Liver (tissue), 9 donors: ENCODE data around the gene THSD4. TPM values are rescaled to one million over a fixed set of nuclear protein-coding genes. Genes with fewer than 3 reads are reported as not detected.

Source experiments
- DNase-seq: peaks from one replicate; pipeline ENCODE4 v3.0.0-alpha.2; 2017; ENCODE audit warnings: low spot score
- H3K27ac ChIP-seq, 2 donors: one replicate each; pipeline ENCODE4 v1.7.0; 2013; ENCODE audit warnings: inconsistent platforms in 2 of 2, low read length in 2 of 2, control low read depth in 1 of 2, low read depth in 1 of 2, mild to moderate bottlenecking in 1 of 2
- H3K27me3 ChIP-seq, 4 donors: one replicate each; pipeline versions ENCODE4 v1.6.1 to v1.7.0; 2013; ENCODE audit warnings: low read length in 3 of 4, inconsistent platforms in 1 of 4, mild to moderate bottlenecking in 1 of 4, moderate library complexity in 1 of 4; ENCODE audit not compliant: control insufficient read depth in 4 of 4, insufficient read depth in 4 of 4
- H3K36me3 ChIP-seq, 4 donors: one replicate each; pipeline versions ENCODE4 v1.6.1 to v1.7.0; 2013; ENCODE audit warnings: low read length in 3 of 4, mild to moderate bottlenecking in 3 of 4, low read depth in 1 of 4, moderate library complexity in 1 of 4; ENCODE audit not compliant: control insufficient read depth in 4 of 4, insufficient read depth in 3 of 4
- H3K4me1 ChIP-seq, 4 donors: one replicate each; pipeline versions ENCODE4 v1.6.1 to v1.7.0; 2013; ENCODE audit warnings: low read length in 3 of 4, mild to moderate bottlenecking in 3 of 4, moderate library complexity in 1 of 4; ENCODE audit not compliant: control insufficient read depth in 4 of 4, insufficient read depth in 4 of 4
- H3K4me3 ChIP-seq, 3 donors: one replicate each; pipeline versions ENCODE4 v1.6.1 to v1.7.0; 2013; ENCODE audit warnings: low read length in 3 of 3, control low read depth in 1 of 3, low read depth in 1 of 3, mild to moderate bottlenecking in 1 of 3
- H3K9ac ChIP-seq, 2 donors: one replicate each; pipeline ENCODE4 v1.7.0; 2013; ENCODE audit warnings: low read length in 2 of 2, mild to moderate bottlenecking in 2 of 2, moderate library complexity in 2 of 2, control low read depth in 1 of 2, low read depth in 1 of 2
- H3K9me3 ChIP-seq, 4 donors: one replicate each; pipeline versions ENCODE4 v1.6.1 to v1.7.0; 2013; ENCODE audit warnings: low read length in 3 of 4; ENCODE audit not compliant: control insufficient read depth in 4 of 4
- CTCF ChIP-seq: fragments of 150-350 bp; IDR thresholded peaks from 2 replicates; pipeline ENCODE4 v1.5.1; 2017; ENCODE audit warnings: improper control_type of control experiment, low read depth, low read length; ENCODE audit not compliant: missing input control
- EGR1 ChIP-seq, 2 donors: IDR thresholded peaks; 2 replicates each; pipeline ENCODE4 v1.6.1; 2016 to 2018; ENCODE audit warnings: antibody characterized with exemption in 2 of 2, low read depth in 2 of 2
- FOXA2 ChIP-seq: IDR thresholded peaks from 2 replicates; pipeline ENCODE4 v1.6.1; 2016; ENCODE audit warnings: antibody characterized with exemption
- GABPA ChIP-seq, 2 donors: IDR thresholded peaks in 1 of 2; conservative IDR thresholded peaks in 1 of 2; 2 replicates each; pipeline ENCODE4 v1.6.1; 2016; ENCODE audit warnings: antibody characterized with exemption in 2 of 2, mild to moderate bottlenecking in 1 of 2, moderate library complexity in 1 of 2
- HNF4A ChIP-seq, 2 donors: conservative IDR thresholded peaks; 2 replicates each; pipeline ENCODE4 v1.6.1; 2016; ENCODE audit warnings: antibody characterized with exemption in 2 of 2, mild to moderate bottlenecking in 2 of 2
- HNF4G ChIP-seq: IDR thresholded peaks from 2 replicates; pipeline ENCODE4 v1.6.1; 2016; ENCODE audit warnings: antibody characterized with exemption
- JUND ChIP-seq, 2 donors: IDR thresholded peaks; 2 replicates each; pipeline ENCODE4 v1.6.1; 2016; ENCODE audit warnings: antibody characterized with exemption in 2 of 2
- MAX ChIP-seq: IDR thresholded peaks from 2 replicates; pipeline ENCODE4 v1.6.1; 2016; ENCODE audit warnings: antibody characterized with exemption
- NR2F2 ChIP-seq: IDR thresholded peaks from 2 replicates; pipeline ENCODE4 v1.6.1; 2016; ENCODE audit warnings: antibody characterized with exemption
- RAD21 ChIP-seq, 2 donors: IDR thresholded peaks; 2 replicates each; pipeline ENCODE4 v1.6.1; 2016; ENCODE audit warnings: antibody characterized with exemption in 2 of 2, mild to moderate bottlenecking in 2 of 2
- SP1 ChIP-seq: IDR thresholded peaks from 2 replicates; pipeline ENCODE4 v1.6.1; 2018; ENCODE audit warnings: antibody characterized with exemption, mild to moderate bottlenecking
- YY1 ChIP-seq: IDR thresholded peaks from 2 replicates; pipeline ENCODE4 v1.6.1; 2016; ENCODE audit warnings: antibody characterized with exemption, mild to moderate bottlenecking
- WGBS: extraction: QIAGEN DNeasy Blood & Tissue Kit; methylation state at CpG from one replicate; pipeline ENCODE4 v1.1.7; 2013; 5-methylcytosine and 5-hydroxymethylcytosine counted together
- polyA plus RNA-seq, 2 donors: library from polyadenylated mRNA; stranded (reverse) in 1 of 2; unstranded in 1 of 2; fragments of 200-250 nt in 1 of 2; fragments of >200 nt in 1 of 2; fragmentation: Nextera tagmentation in 1 of 2; extraction: Ambion mirVana in 1 of 2; gene quantifications; one replicate each; pipeline versions ENCODE4 v1.2.1 to v1.2.3, GENCODE V29; 2013 to 2015
- total RNA-seq, 2 donors: library from RNA; depleted of rRNA; stranded (reverse); fragments of >200 nt; gene quantifications; one replicate each; pipeline ENCODE4 v1.2.3, GENCODE V29; 2014
- TF ChIP-seq, protein P1 (sequence below): IDR thresholded peaks from 2 replicates; pipeline ENCODE4 v1.6.1; 2016; ENCODE audit warnings: antibody characterized with exemption
- donor health status: healthy.
- donor health status: healthy.
- donor health status: healthy.
- donor health status: healthy.
- donor health status: healthy.

Gene THSD4
- total and polyA plus RNA-seq, 4 donors, result 0.23 to 11.5 (median 1.9) TPM

DNA sequence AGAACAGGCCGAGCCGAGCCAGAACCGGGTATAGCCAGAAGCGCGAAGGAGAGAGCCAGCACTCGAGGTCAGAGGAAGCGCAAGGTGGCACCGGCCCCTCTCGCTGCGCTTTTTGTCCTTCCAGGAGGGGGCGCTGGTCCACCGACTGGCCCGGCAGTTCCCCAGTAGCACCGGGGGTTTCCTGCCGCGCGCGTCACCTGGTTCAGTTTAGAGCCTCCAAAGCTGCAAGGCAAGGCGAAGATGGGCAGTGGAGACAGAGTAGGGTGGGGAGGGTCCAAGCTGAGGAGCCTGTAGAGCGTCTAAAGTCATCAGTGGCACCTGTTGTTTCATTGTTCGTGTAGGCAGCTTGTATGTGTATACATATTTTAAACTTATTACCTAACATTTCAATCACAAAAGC lies 687.5 kb downstream of the THSD4 start:
- TF ChIP-seq NR2F2 (no peak), MAX (no peak), HNF4G (no peak), CTCF (peak; percentile 27), FOXA2 (no peak), GABPA (IDR thresholded peaks at IDR 0.05 in 1 of 2, conservative IDR thresholded peaks at IDR 0.05 in 1 of 2) (no peak), RAD21 (IDR thresholded peaks at IDR 0.05) (peak; percentile 37 to 54), EGR1 (IDR thresholded peaks at IDR 0.05; ENCODE audit: low read depth in 2 of 2) (no peak), SP1 (no peak)
- no peaks in the 10 kb centered on the region for H3K9me3 ChIP-seq
- no peaks in the 10 kb centered on the region for H3K27me3 ChIP-seq
- WGBS, result 58% methylated on average over 21 of the region's 21 CpGs
- H3K4me3 ChIP-seq, result no peak overlapping the region
- DNase-seq, result no peak
- no peak overlapping the region for H3K27ac ChIP-seq
- no peaks in the 10 kb centered on the region for H3K4me1 ChIP-seq
- no peaks in the 10 kb centered on the region for H3K36me3 ChIP-seq
- H3K9ac ChIP-seq, result no peak overlapping the region

GRCh38 chr15:71804226-71804625 lies 689.0 kb downstream of the THSD4 start:
- 72% methylated on average over 5 of the region's 5 CpGs for WGBS
- peaks cover 0 to 4% (median 2%) of the 10 kb centered on the region in 4 donors for H3K27me3 ChIP-seq
- no peak for DNase-seq
- no peak for TF ChIP-seq NR2F2
- TF ChIP-seq YY1, result no peak
- TF ChIP-seq, protein P1, sequence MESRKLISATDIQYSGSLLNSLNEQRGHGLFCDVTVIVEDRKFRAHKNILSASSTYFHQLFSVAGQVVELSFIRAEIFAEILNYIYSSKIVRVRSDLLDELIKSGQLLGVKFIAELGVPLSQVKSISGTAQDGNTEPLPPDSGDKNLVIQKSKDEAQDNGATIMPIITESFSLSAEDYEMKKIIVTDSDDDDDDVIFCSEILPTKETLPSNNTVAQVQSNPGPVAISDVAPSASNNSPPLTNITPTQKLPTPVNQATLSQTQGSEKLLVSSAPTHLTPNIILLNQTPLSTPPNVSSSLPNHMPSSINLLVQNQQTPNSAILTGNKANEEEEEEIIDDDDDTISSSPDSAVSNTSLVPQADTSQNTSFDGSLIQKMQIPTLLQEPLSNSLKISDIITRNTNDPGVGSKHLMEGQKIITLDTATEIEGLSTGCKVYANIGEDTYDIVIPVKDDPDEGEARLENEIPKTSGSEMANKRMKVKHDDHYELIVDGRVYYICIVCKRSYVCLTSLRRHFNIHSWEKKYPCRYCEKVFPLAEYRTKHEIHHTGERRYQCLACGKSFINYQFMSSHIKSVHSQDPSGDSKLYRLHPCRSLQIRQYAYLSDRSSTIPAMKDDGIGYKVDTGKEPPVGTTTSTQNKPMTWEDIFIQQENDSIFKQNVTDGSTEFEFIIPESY, result no peak
- no peak for TF ChIP-seq MAX
- no peak overlapping the region for H3K27ac ChIP-seq
- no peaks in the 10 kb centered on the region for H3K36me3 ChIP-seq
- H3K4me1 ChIP-seq, result no peaks in the 10 kb centered on the region
- H3K9ac ChIP-seq, result no peak overlapping the region
- H3K9me3 ChIP-seq, result no peaks in the 10 kb centered on the region
- no peak overlapping the region for H3K4me3 ChIP-seq

DNA sequence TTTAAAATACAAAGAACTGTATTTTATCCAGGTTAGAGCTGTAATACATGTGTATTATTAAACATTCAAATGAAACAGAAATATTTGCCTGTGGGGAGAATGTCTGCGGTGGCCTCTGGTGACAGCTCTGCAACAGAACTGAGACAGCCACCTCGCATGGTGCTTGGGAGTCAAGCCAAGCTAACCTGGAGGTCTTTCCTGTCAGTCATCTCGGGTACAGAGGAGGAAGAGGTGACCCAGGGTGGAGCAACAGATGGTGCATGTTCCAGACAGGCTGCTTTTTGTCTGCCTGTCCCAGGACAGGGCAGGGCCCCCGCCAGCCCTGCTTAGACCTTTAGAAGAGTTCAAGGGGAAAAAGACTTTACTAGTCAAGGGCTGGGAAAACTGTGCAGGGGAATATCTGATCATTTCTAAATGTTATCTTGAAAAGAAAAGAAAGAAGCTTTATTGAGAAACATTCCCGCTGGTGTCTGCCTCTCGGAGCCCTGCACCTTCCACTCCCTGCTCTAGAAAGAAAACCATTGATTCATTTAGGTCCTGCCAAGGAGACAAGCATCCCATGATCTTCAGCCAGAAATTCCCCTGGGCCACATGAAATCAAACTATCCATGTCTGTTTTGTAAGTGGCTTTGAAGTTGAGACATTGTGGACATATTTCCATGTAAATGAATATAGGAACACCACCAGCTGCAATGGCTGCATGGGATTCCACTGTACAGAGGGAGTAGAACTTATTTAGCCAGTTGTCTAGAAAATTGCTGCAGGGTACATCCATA lies 689.6 kb downstream of the THSD4 start:
- Histone ChIP-seq H3K4me1 (no peaks in the 10 kb centered on the region), H3K9ac (no peak overlapping the region), H3K4me3 (no peak overlapping the region), H3K36me3 (no peaks in the 10 kb centered on the region), H3K27me3 (peaks cover 0 to 4% (median 2%) of the 10 kb centered on the region in 4 donors), H3K27ac (no peak overlapping the region), H3K9me3 (no peaks in the 10 kb centered on the region)
- no peak for TF ChIP-seq HNF4A (conservative IDR thresholded peaks at IDR 0.05)
- no peak for TF ChIP-seq NR2F2
- no peak for TF ChIP-seq JUND (IDR thresholded peaks at IDR 0.05)
- TF ChIP-seq SP1, result no peak
- TF ChIP-seq YY1, result no peak
- no peak for TF ChIP-seq GABPA (IDR thresholded peaks at IDR 0.05 in 1 of 2, conservative IDR thresholded peaks at IDR 0.05 in 1 of 2)
- TF ChIP-seq, protein P1, result no peak
- TF ChIP-seq FOXA2, result no peak
- TF ChIP-seq RAD21 (IDR thresholded peaks at IDR 0.05), result no peak
- TF ChIP-seq HNF4G, result no peak
- no peak for TF ChIP-seq CTCF
- TF ChIP-seq EGR1 (IDR thresholded peaks at IDR 0.05; ENCODE audit: low read depth in 2 of 2), result no peak
- TF ChIP-seq MAX, result no peak
- whole genome bisulfite sequencing, result 80% methylated on average over 6 of the region's 6 CpGs
- no peak for DNase-seq
